Gastroesophageal sphincter (tissue), 3 donors: Measurements from ENCODE around the gene DHRS7.

Experiments used
- CTCF ChIP-seq, 4 experiments: fragments of 200-600 bp in 2 of 4; fragments of 450-650 bp in 2 of 4; sonication (generic) in 1 of 4; IDR thresholded peaks; one replicate each; pipeline ENCODE4 v1.5.1; 2017 to 2019; ENCODE audit warnings: antibody characterized with exemption in 4 of 4, mild to moderate bottlenecking in 2 of 4, moderate library complexity in 2 of 4
- EP300 ChIP-seq: sonication (generic); formaldehyde crosslinking; IDR thresholded peaks from one replicate; pipeline ENCODE4 v1.6.1; 2017; ENCODE audit warnings: antibody characterized with exemption, mild to moderate bottlenecking
- POLR2A ChIP-seq, 2 donors: fragments of 450-650 bp; IDR thresholded peaks; one replicate each; pipeline ENCODE4 v1.6.1; 2017; ENCODE audit warnings: antibody characterized with exemption in 2 of 2, mild to moderate bottlenecking in 2 of 2, moderate library complexity in 1 of 2
- POLR2AphosphoS5 ChIP-seq: sonication (generic); formaldehyde crosslinking; IDR thresholded peaks from one replicate; pipeline ENCODE4 v1.6.1; 2017; ENCODE audit warnings: antibody characterized with exemption

- TF ChIP-seq EP300 (no peak), CTCF (IDR thresholded peaks at IDR 0.05) (no peak), POLR2A (IDR thresholded peaks at IDR 0.05) (no peak), POLR2AphosphoS5 (no peak)
These were observed 63.4 kb downstream of the DHRS7 start for GRCh38 chr14:60101786-60102185.
